ENCODE results near the gene ATG2A. TPM values are rescaled to one million over a fixed set of nuclear protein-coding genes. Genes with fewer than 3 reads are reported as not detected.

ATG2A gene
- total RNA-seq, 1 experiment from 2014 or later, result 24.7 TPM

DNA sequence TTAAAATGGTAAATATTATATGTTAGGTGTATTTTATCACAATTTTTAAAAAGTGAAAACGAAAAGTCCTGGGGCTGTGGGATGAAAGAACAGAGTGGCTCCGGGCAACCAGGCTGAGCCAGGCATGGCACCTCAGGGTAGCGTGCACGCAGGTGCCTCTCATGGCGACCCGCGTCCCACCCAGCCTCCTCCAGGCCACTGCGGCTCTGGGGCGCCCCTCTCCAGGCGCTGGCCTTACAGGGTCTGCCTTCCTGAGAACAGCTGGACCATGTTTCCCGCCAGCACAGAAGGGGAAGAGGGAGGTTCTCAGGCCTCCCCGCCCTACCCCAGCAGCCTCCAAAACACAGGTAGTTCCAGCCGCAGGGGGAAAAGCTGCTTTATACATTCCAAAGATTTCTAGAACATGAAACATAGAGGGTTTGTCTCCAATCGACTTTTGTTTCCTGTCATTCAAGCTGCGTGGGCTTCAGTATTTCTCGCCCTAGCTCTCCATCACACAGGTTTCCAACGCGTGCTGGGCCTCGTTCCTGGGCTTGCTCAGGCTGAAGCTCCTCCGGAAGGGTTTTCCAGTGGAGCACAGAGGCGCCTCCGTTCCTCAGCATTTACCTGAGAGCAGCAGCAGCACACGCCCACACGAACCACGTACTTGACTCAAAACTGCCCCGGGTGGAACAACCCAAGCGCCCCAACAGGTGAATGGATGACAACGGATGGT lies 49.1 kb downstream of the ATG2A start:
- peaks cover 17 to 32% of the 10 kb centered on the region in 2 experiments; a peak in 3 of 4 replicates for H3K36me3 ChIP-seq (ENCODE audit: control insufficient read depth in 1 of 2, insufficient read depth in 2 of 2, low read length in 2 of 2)
- H3K9me2 ChIP-seq (ENCODE audit: insufficient read depth), result no peaks in the 10 kb centered on the region
- no peak overlapping the region for H2AFZ ChIP-seq (ENCODE audit: low read depth, low read length, poor library complexity, severe bottlenecking)
- ATAC-seq (0 out of 2 replicates have a peak, but pooled peaks have one; percentile 12), DNase-seq (ENCODE audit: low read depth, low spot score) (no peak)
- H4K20me1 ChIP-seq (ENCODE audit: insufficient read depth), result no peaks in the 10 kb centered on the region
- intact Hi-C loops (cut with micrococcal nuclease), result no loop called here
- no peak for TF ChIP-seq ZFX (IDR thresholded peaks at IDR 0.05)
- TF ChIP-seq CBX3 (IDR thresholded peaks at IDR 0.05; ENCODE audit: low read depth), result no peak
- TF ChIP-seq FOSL1 (IDR thresholded peaks at IDR 0.05; ENCODE audit: low read depth), result no peak
- TF ChIP-seq ELF1 (IDR thresholded peaks at IDR 0.05; ENCODE audit: borderline replicate concordance, low read depth), result no peak
- no peak for TF ChIP-seq CEBPB (IDR thresholded peaks at IDR 0.05; ENCODE audit: low read depth)
- TF ChIP-seq SRF (IDR thresholded peaks at IDR 0.05; ENCODE audit: low read depth), result no peak
- TF ChIP-seq ZNF274 (IDR thresholded peaks at IDR 0.05; ENCODE audit: low read depth, low read length), result no peak
- TF ChIP-seq YY1 (IDR thresholded peaks at IDR 0.05; ENCODE audit: extremely low read depth, insufficient replicate concordance, low read depth, low read length), result no peak
- TF ChIP-seq EZH2 (IDR thresholded peaks at IDR 0.05), result no peak
- no peak for TF ChIP-seq POLR2A (IDR thresholded peaks at IDR 0.05; ENCODE audit: borderline replicate concordance, extremely low read depth, insufficient read depth, insufficient read length)
- ChIA-PET CTCF (interaction anchor here (1.5 kb wide), 1 partner anchor 19 kb away, joined by 3 read pairs; no protein-coding TSS in a partner anchor), POLR2A (interaction anchor here (1.0 kb wide), 1 partner anchor 9 kb away, joined by 4 read pairs; no protein-coding TSS in a partner anchor), RAD21 (ENCODE audit: low non-redundant PET in 1 of 2, low total read pairs in 2 of 2, uncharacterized antibody in 2 of 2, unreplicated experiment in 2 of 2) (no interaction called here)
- H3K9ac ChIP-seq (ENCODE audit: low read length), result no peak overlapping the region; the same call in 1 of the 2 replicates
- no peak overlapping the region for H3K4me3 ChIP-seq (replicated peaks in 1 of 2; ENCODE audit: low read depth in 1 of 2, low read length in 2 of 2)
- H3K4me1 ChIP-seq (ENCODE audit: control insufficient read depth in 1 of 2, insufficient read depth in 2 of 2, low read length in 2 of 2), result peaks cover 6 to 82% of the 10 kb centered on the region in 2 experiments; a peak in 3 of 4 replicates
- H3K27me3 ChIP-seq (ENCODE audit: insufficient read depth, low read length), result no peaks in the 10 kb centered on the region
- H3K79me2 ChIP-seq (ENCODE audit: insufficient read depth, low read length), result peaks cover 98% of the 10 kb centered on the region
- BruUV-seq (replicated peaks), result no TSS peak
- no peaks in the 10 kb centered on the region for H3K9me3 ChIP-seq (ENCODE audit: control insufficient read depth in 1 of 2, insufficient read depth in 1 of 2, low read depth in 1 of 2, low read length in 2 of 2)
- peak overlapping the region; percentile 28 for H3K4me2 ChIP-seq (ENCODE audit: low read length)
- H3K27ac ChIP-seq (ENCODE audit: low read depth, low read length), result peak overlapping the region; percentile 29; the same call in 1 of the 2 replicates

DNA sequence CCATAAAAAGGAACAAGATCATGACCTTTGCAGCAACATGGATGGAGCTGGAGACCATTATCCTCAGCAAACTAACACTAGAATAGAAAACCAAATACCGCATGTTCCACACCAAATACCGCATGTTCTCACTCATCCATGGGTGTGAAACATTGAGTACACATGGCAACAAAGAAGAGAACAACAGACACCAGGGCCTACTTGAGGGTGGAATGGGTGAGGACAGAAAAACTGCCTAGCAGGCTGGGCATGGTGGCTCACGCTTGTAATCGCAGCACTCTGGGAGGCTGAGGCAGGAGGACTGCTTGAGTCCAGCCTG lies 50.9 kb downstream of the ATG2A start:
- BruUV-seq (replicated peaks), result no TSS peak
- ChIA-PET POLR2A (interaction anchor here (1.1 kb wide), 1 partner anchor 20 kb away, joined by 3 read pairs; no protein-coding TSS in a partner anchor), CTCF (no interaction called here), RAD21 (ENCODE audit: low non-redundant PET in 1 of 2, low total read pairs in 2 of 2, uncharacterized antibody in 2 of 2, unreplicated experiment in 2 of 2) (no interaction called here)
- Histone ChIP-seq H3K4me3 (replicated peaks in 1 of 2; ENCODE audit: low read depth in 1 of 2, low read length in 2 of 2) (no peak overlapping the region), H3K4me1 (ENCODE audit: control insufficient read depth in 1 of 2, insufficient read depth in 2 of 2, low read length in 2 of 2) (peaks cover 6 to 91% of the 10 kb centered on the region in 2 experiments; a peak in 3 of 4 replicates), H3K36me3 (ENCODE audit: control insufficient read depth in 1 of 2, insufficient read depth in 2 of 2, low read length in 2 of 2) (peaks cover 6 to 17% of the 10 kb centered on the region in 2 experiments; a peak in 3 of 4 replicates), H2AFZ (ENCODE audit: low read depth, low read length, poor library complexity, severe bottlenecking) (no peak overlapping the region), H3K27me3 (ENCODE audit: insufficient read depth, low read length) (no peaks in the 10 kb centered on the region), H3K4me2 (ENCODE audit: low read length) (no peak overlapping the region), H3K9me3 (ENCODE audit: control insufficient read depth in 1 of 2, insufficient read depth in 1 of 2, low read depth in 1 of 2, low read length in 2 of 2) (no peaks in the 10 kb centered on the region), H3K79me2 (ENCODE audit: insufficient read depth, low read length) (peaks cover 97% of the 10 kb centered on the region), H3K9ac (ENCODE audit: low read length) (no peak overlapping the region), H3K9me2 (ENCODE audit: insufficient read depth) (no peaks in the 10 kb centered on the region), H4K20me1 (ENCODE audit: insufficient read depth) (no peaks in the 10 kb centered on the region), H3K27ac (ENCODE audit: low read depth, low read length) (no peak overlapping the region)
- intact Hi-C loops (cut with micrococcal nuclease), result no loop called here
- no peak for DNase-seq (ENCODE audit: low read depth, low spot score)
- ATAC-seq, result no peak
- no peak for TF ChIP-seq POLR2AphosphoS5 (IDR thresholded peaks at IDR 0.05; ENCODE audit: low read depth, low read length)

Measured in HCT116 (cell line).